Suppressor macrophage treated with lipopolysaccharide for 1 hour (primary cell): ENCODE measurements around the gene GPR142.
A peak's percentile ranks its signal among the peaks of the same experiment; 100 is the strongest.
"Not testable (repeated sequence)": the region's sequence is repeated elsewhere in the genome, so short reads cannot be mapped to it uniquely, and the experiment has no call there.

Source experiments
- DNase-seq, 3 donors: peaks; one replicate each; pipeline ENCODE4 v3.0.0-alpha.2; 2020 to 2022

The GPR142 gene

GRCh38 chr17:74394977-74395376 lies 27.7 kb downstream of the GPR142 start:
- no peak for DNase-seq

- no peak for DNase-seq
These were observed 29.3 kb downstream of the GPR142 start for GRCh38 chr17:74396567-74396966.

GRCh38 chr17:74402048-74402447 lies 34.7 kb downstream of the GPR142 start:
- DNase-seq: no peak

- no peak for DNase-seq
These were observed 36.3 kb downstream of the GPR142 start for GRCh38 chr17:74403512-74404137.

GRCh38 chr17:74404218-74404617 lies 36.9 kb downstream of the GPR142 start:
- no peak for DNase-seq

- DNase-seq: no peak
These were observed 37.5 kb downstream of the GPR142 start for GRCh38 chr17:74404789-74405188.

GRCh38 chr17:74405311-74405710 lies 38.0 kb downstream of the GPR142 start:
- DNase-seq: not testable (repeated sequence)

- DNase-seq: no peak
These were observed 40.1 kb downstream of the GPR142 start for GRCh38 chr17:74407384-74407783.

- DNase-seq: peak; percentile 35 to 44 (median 38)
These were observed 41.0 kb downstream of the GPR142 start for GRCh38 chr17:74408262-74408661.

GRCh38 chr17:74408815-74409214 lies 41.5 kb downstream of the GPR142 start:
- no peak for DNase-seq

GRCh38 chr17:74410001-74410443 lies 42.7 kb downstream of the GPR142 start:
- no peak for DNase-seq

- DNase-seq: no peak
These were observed 45.3 kb downstream of the GPR142 start for GRCh38 chr17:74412581-74412980.

GRCh38 chr17:74413491-74413890 lies 46.2 kb downstream of the GPR142 start:
- no peak for DNase-seq

- no peak for DNase-seq
These were observed 47.2 kb downstream of the GPR142 start for GRCh38 chr17:74414510-74414909.

GRCh38 chr17:74415608-74416396 lies 48.5 kb downstream of the GPR142 start:
- no peak for DNase-seq

- DNase-seq: peak; percentile 75 to 89 (median 87)
These were observed 50.1 kb downstream of the GPR142 start for GRCh38 chr17:74417178-74418045.

- DNase-seq: no peak
These were observed 52.7 kb downstream of the GPR142 start for GRCh38 chr17:74419928-74420411.
